ENCODE data around the gene OTUD6A.
"Not testable (repeated sequence)": the region's sequence is repeated elsewhere in the genome, so short reads cannot be mapped to it uniquely, and the experiment has no call there.

Gene OTUD6A

DNA sequence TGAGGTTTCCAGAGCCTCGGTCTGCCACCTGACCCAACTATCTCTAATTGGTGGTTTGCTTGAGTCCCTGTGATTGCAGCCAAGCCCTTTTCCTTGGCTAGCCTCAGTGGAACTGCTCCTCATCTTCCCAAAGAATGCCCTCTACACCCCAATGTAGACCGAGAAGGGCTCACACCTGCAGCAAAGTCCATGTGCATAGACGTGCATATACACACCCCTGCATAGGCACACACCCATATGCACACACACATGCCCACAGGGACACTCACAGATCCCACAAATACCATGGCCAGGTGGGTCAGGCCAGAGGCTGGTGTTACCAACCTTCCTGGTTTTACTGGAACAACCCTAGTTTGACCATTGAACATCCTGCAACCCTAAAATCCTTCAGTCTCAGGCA lies 12.9 kb upstream of the OTUD6A start:
- DNase-seq, result no peak

- DNase-seq, result no peak
These were observed 12.3 kb upstream of the OTUD6A start, which contains the start of gene AWAT2 for GRCh38 chrX:70049925-70050324. Gene AWAT2, minus strand, starts transcription at chrX:70049938. Its CDS starts 6 bp downstream, at chrX:70049932.

- DNase-seq, result no peak
These were observed 9.2 kb upstream of the OTUD6A start for GRCh38 chrX:70052895-70053615.

DNA sequence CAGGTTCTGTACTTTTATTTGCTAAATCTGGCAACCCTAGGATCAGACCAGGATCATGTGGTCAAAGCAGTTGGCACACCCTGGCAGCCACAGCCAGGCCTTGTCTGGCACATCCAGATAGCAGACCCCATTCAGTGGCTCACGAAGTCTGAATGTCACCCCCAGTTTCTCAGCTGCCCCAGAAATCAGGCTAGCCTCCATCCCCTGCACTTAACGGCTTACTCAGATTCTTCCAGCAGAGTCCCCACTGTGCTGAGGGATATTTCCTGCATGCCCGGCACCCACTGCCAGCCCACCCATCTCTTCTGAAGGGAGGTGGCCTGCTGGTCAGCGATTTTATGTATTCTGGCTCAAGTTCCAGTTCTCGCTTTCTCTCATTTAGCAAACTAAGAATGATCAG lies 7.9 kb upstream of the OTUD6A start:
- DNase-seq, result no peak

GRCh38 chrX:70062961-70063550 lies 799 bp downstream of the OTUD6A start:
- DNase-seq, result no peak

DNA sequence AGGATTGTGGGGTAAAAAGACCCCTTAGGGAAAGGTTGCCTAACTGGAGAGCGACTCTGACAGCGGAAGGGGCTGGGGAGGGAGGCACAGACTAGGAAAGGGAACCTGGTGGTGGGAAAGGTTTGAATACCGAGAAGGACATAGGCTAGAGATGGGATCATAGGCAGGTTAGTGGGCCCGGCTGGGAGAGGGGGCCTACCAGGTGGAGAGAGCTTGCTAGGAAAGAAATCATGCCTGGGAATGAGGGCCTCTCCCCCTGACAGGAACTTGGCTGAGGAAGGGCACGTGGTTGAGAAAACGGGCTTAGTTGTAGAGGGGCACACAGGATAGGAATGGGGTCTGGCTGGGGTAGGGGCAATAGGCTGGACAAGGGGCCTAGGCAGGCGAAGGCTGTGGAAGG lies 4.4 kb downstream of the OTUD6A start:
- DNase-seq, result no peak

DNA sequence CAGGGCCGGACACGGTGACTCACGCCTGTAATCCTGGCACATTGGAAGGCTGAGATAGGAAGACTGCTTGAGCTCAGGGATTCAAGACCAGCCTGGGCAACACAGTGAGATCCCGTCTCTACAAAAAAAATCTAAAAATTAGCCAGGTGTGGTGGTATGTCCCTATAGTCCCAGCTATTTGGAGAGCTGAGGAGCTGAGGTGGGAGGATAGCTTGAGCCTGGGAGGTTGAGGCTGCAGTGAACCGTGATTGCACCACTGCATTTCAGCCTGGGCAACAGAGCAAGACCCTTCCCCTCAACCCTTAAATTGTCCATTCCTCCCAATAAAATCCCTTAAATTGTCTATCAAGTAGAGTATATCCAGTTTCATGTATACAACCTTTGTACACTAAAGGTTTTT lies 17.0 kb downstream of the OTUD6A start:
- DNase-seq, result no peak

GRCh38 chrX:70079870-70080269 lies 17.6 kb downstream of the OTUD6A start:
- no peak for DNase-seq

DNA sequence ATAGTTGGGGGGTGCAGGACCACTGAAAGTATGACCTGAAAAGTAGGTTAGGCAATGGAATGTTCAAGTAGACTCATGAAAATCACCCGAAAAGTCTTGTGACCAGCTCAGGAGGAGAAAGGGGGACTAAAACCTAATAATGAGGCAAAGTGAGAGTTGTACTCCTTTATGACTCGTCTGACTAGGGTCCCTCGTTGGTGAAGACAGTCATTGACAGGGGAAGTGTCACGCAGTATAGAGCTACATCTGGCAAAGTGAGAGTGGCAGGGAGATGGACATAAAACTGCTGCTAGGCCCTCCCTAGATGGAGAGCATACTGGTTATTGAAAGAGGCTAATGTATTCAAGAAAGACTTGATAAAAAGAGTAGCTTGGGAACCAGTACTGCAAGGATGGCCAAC lies 20.5 kb downstream of the OTUD6A start:
- no peak for DNase-seq

DNA sequence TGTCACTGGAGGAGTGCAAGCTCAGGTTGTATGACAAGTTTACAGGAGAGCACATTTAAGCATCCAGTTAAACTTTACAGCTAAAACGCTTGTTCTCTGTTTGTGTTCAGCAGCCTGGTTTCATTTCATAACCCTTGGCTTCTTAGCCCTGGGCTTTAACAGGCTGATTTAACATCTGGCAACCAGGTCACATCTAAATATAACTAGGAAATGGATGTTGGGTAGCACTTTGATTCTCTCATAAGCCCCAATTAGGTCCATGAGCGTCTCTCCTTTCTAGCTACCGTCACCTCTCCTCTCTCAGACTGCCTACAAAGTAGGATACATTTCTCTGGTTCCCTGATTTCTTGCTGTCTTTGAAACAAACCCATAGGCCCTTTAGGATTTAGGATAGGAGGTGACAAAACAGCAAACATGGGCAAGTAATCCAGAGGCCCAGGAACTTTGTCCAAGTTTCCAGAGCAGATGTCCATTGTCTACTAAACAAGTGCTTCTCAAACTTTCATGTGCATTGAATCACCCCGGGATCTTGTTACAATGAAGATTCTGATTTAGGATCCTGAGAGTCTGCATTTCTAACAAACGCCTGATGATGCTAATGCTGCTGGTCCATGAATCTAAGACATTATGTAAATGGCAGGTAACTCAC lies 22.5 kb downstream of the OTUD6A start:
- no peak for DNase-seq

DNA sequence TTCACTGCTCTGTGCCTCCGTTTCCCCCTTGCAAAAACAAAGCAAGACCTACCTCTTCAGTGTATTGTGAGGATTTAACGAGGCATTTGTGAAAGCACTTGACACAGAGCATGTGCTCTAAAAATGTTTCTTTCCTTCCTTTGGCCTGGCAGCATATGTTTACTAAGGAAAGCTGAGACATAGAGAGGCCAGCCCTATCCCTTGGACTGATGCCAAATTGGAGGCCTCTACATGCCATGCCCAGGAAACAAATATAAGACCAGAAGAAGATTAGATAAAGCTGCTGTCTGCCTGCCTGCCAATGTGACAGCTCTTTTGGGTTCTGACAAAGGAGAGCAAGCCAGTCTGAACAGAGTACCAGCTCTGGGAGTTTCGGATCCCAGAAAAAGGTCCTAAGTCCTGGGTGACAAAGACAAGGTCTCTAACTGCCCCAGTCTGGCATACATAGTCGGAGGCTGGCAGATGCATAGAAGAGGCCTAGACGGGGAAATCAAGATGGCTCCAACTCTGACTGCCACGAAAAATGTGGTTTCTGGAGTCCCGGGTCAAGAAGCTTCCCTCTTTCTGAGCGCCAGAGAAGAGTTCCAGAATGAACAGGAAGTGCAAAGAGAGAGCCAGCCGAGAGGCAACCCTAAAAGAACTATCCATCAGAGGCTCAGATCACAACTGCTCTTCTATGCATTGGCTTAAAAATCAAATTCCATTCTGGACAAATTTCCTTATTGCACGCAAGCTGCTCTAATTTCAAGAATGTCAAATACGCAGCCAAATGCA lies 25.8 kb downstream of the OTUD6A start:
- DNase-seq, result no peak

DNA sequence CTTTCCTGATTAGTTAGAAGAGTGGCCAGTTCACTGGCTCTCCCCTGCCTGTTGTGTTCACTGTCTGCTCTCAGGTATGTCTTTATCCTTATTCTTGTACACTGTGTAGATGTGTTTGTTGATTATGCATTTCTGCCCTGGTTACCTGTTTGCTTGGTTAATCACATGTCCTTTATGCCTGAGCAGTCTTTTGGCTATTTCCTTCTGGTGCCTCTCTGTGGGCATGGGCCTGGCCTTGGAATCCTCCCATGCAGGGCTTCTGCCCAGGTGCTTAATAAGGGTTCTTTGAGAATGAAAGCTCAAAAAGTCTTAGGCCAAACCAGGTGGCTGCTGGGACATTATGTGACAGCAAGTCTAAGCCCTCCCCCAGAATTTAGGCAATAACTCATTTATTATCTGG lies 26.5 kb downstream of the OTUD6A start:
- no peak for DNase-seq

DNA sequence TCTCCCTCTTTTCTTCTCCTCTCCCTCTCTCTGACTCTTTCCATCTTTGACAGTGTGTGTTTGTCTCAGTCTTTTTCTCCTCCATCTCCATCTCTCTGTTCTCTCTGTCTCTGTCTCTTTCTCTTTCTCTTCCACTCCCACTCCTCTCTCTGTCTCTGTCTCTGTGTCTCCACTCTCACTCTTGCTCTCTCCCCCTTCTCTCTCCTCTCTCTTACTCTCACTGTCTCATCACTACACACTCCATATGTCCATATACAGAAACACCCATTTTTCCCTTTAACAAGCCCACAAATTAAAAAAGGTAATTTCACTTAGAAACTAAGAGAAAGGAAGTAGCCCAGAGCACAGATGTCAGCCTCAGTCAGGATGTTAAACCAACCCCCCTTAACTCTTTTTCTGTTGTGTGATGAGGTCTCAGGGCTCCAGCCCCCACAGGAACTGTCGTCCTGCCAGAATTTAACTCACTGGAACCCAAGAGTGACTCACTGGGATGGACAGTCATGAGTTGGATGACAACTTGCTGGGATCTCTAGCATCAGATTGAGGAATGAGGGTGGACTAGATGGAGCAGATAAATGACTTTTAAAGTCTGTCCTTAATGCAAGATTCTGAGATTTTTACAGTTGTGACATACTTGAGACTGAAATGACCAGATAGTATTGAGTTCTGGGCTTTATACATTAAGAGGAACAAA lies 27.5 kb downstream of the OTUD6A start:
- no peak for DNase-seq

DNA sequence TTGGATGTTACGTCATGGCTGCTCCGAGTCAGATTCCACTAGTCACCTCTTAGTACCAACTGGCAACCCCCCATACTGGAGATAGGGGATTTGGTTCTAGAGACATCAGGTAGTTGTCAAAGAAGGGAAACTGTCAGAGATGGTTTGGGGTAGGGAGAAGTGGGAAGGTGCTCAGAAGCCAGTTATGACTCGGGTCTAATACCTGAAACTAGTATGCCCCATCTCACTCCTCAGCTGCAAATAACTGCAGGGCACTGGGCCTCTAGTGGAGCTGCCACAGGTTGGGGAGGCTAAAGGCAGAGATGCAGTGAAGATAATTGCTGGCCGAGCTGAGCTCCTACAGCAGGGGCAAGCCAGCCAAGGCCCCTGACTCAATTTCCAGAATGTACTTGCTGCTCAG lies 30.0 kb downstream of the OTUD6A start:
- DNase-seq, result no peak

GRCh38 chrX:70096052-70096451 lies 33.8 kb downstream of the OTUD6A start:
- DNase-seq, result no peak

- no peak for DNase-seq
These were observed 43.0 kb downstream of the OTUD6A start for GRCh38 chrX:70105229-70105628.

- DNase-seq, result not testable (repeated sequence)
These were observed 49.3 kb downstream of the OTUD6A start for GRCh38 chrX:70111436-70112026.

All from NCI-H187 treated with DMSO at 0.1 percent for 48 hours (cell line).